SK-N-SH (cell line): Measurements from ENCODE around the gene KRT74. TPM values are rescaled to one million over a fixed set of nuclear protein-coding genes. Genes with fewer than 3 reads are reported as not detected.

ENCODE experiments used
- CTCF ChIA-PET: fragments of 300-600, 350-600 bp; formaldehyde crosslinking; extraction: SDS; loops from one replicate; lab custom pipeline; 2021; lab: Yijun Ruan, JAX
- POLR2A ChIA-PET: fragments of 350-600 bp; sonication (Branson Sonifier 250); formaldehyde crosslinking; extraction: SDS; loops from one replicate; lab custom pipeline; 2020; ENCODE audit warnings: antibody characterized with exemption, inconsistent platforms; lab: Yijun Ruan, JAX
- DNase-seq: peaks from one replicate; pipeline ENCODE4 v3.0.0; 2012
- H2AFZ ChIP-seq: fragments of 200-600 bp; sonication (generic); 2 replicates; pipeline ENCODE4 v1.8.1; 2016; ENCODE audit warnings: antibody characterized with exemption, mild to moderate bottlenecking, low read depth
- H3F3A ChIP-seq: fragments of 200-600 bp; sonication (generic); replicated peaks from 2 replicates; pipeline ENCODE3; 2016; ENCODE audit warnings: antibody characterized with exemption, mild to moderate bottlenecking; ENCODE audit not compliant: insufficient read depth
- H3K27ac ChIP-seq, 2 experiments: fragments of 200-500 bp in 1 of 2; fragments of 200-600 bp in 1 of 2; sonication (Bioruptor generic) in 1 of 2; sonication (generic), shearing (Covaris generic) in 1 of 2; 2 replicates each; pipeline versions ENCODE4 v1.5.1 to v1.6.1; 2014 to 2016; ENCODE audit warnings: low read depth in 2 of 2, inconsistent platforms in 1 of 2, low read length in 1 of 2, mild to moderate bottlenecking in 1 of 2, mixed read lengths in 1 of 2
- H3K27me3 ChIP-seq: fragments of 200-600 bp; sonication (generic), shearing (Covaris generic); 2 replicates; pipeline ENCODE4 v1.6.1; 2016; ENCODE audit warnings: mixed run types; ENCODE audit not compliant: insufficient read depth
- H3K36me3 ChIP-seq, 2 experiments: fragments of 200-500 bp in 1 of 2; fragments of 200-600 bp in 1 of 2; sonication (Bioruptor generic) in 1 of 2; sonication (generic) in 1 of 2; replicated peaks in 1 of 2; 2 replicates each; pipeline versions ENCODE3 to v1.5.1; 2014 to 2016; ENCODE audit warnings: low read length in 1 of 2, mild to moderate bottlenecking in 1 of 2; ENCODE audit not compliant: insufficient read depth in 2 of 2, control insufficient read depth in 1 of 2
- H3K4me1 ChIP-seq, 2 experiments: fragments of 200-500 bp in 1 of 2; fragments of 200-600 bp in 1 of 2; sonication (Bioruptor generic) in 1 of 2; sonication (generic), shearing (Covaris generic) in 1 of 2; 2 replicates each; pipeline versions ENCODE4 v1.5.1 to v1.6.1; 2014 to 2016; ENCODE audit warnings: low read depth in 1 of 2, low read length in 1 of 2, mixed run types in 1 of 2; ENCODE audit not compliant: insufficient read depth in 2 of 2, control insufficient read depth in 1 of 2
- H3K4me2 ChIP-seq: fragments of 200-600 bp; sonication (generic), shearing (Covaris generic); 2 replicates; pipeline ENCODE4 v1.6.1; 2017; ENCODE audit warnings: mixed run types
- H3K4me3 ChIP-seq, 2 experiments: fragments of 200-500 bp in 1 of 2; fragments of 200-600 bp in 1 of 2; sonication (Bioruptor generic) in 1 of 2; sonication (generic), shearing (Covaris generic) in 1 of 2; 2 replicates each; pipeline versions ENCODE4 v1.5.1 to v1.8.1; 2014 to 2016; ENCODE audit warnings: low read depth in 2 of 2, inconsistent platforms in 1 of 2, low read length in 1 of 2, mild to moderate bottlenecking in 1 of 2, mixed read lengths in 1 of 2, moderate library complexity in 1 of 2
- H3K79me2 ChIP-seq: fragments of 200-600 bp; sonication (generic); 2 replicates; pipeline ENCODE4 v1.8.1; 2017; ENCODE audit warnings: mild to moderate bottlenecking; ENCODE audit not compliant: insufficient read depth
- H3K9ac ChIP-seq: fragments of 200-600 bp; sonication (generic); 2 replicates; pipeline ENCODE4 v1.6.1; 2017; ENCODE audit warnings: mixed run types
- H3K9me2 ChIP-seq: fragments of 200-600 bp; sonication (generic); 2 replicates; pipeline ENCODE4 v1.6.1; 2017; ENCODE audit warnings: mixed run types
- H3K9me3 ChIP-seq: fragments of 200-600 bp; sonication (generic); 2 replicates; pipeline ENCODE4 v1.6.1; 2017; ENCODE audit warnings: mixed run types, mild to moderate bottlenecking, moderate library complexity
- H4K20me1 ChIP-seq: fragments of 200-600 bp; sonication (generic); 2 replicates; pipeline ENCODE4 v1.6.1; 2017; ENCODE audit warnings: mild to moderate bottlenecking, mixed run types; ENCODE audit not compliant: insufficient read depth
- CTCF ChIP-seq: fragments of 200-600 bp; sonication (generic); IDR thresholded peaks from 2 replicates; pipeline ENCODE4 v1.6.1; 2017; ENCODE audit warnings: antibody characterized with exemption, mild to moderate bottlenecking, moderate library complexity
- ELF1 ChIP-seq: IDR thresholded peaks from 2 replicates; pipeline ENCODE4 v1.4.0; 2012
- FOSL2 ChIP-seq: IDR thresholded peaks from 2 replicates; pipeline ENCODE4 v1.4.0; 2012; ENCODE audit warnings: low read depth, mild to moderate bottlenecking, moderate library complexity, borderline replicate concordance
- FOXM1 ChIP-seq: IDR thresholded peaks from 2 replicates; pipeline ENCODE4 v1.4.0; 2012; ENCODE audit warnings: low read depth, mild to moderate bottlenecking
- MAX ChIP-seq: IDR thresholded peaks from 2 replicates; pipeline ENCODE4 v1.4.0; 2012; ENCODE audit warnings: low read depth
- PBX3 ChIP-seq: IDR thresholded peaks from 2 replicates; pipeline ENCODE4; 2012
- TCF12 ChIP-seq: IDR thresholded peaks from 2 replicates; pipeline ENCODE4 v1.4.0; 2012
- ZBTB33 ChIP-seq: IDR thresholded peaks from 2 replicates; pipeline ENCODE4 v1.4.0; 2012; ENCODE audit warnings: low read depth, borderline replicate concordance
- WGBS: methylation state at CpG from one replicate; pipeline ENCODE4 v1.1.6; 2017; ENCODE audit warnings: low lambda C conversion rate; 5-methylcytosine and 5-hydroxymethylcytosine counted together
- polyA plus RNA-seq, 3 experiments: library from polyadenylated mRNA; depleted of rRNA; stranded (reverse); fragments of >200 nt; gene quantifications; 2 replicates each; pipeline ENCODE4 v1.2.3, GENCODE V29; 2012

Gene KRT74
- polyA plus RNA-seq, 1 of the 3 experiments (the other 2 are of a cell fraction): not detected

GRCh38 chr12:52622349-52622748 lies 48.7 kb upstream of the KRT74 start (continued):
- TF ChIP-seq CTCF (no peak), ZBTB33 (no peak), FOSL2 (no peak)

GRCh38 chr12:52618866-52619265 lies 45.2 kb upstream of the KRT74 start:
- no peak for TF ChIP-seq TCF12
- Histone ChIP-seq H3K79me2 (no peaks in the 10 kb centered on the region), H3K36me3 (no peaks in the 10 kb centered on the region), H3K9me2 (no peaks in the 10 kb centered on the region), H3K9me3 (no peaks in the 10 kb centered on the region), H3K4me2 (no peak overlapping the region), H3K9ac (no peak overlapping the region), H3F3A (no peaks in the 10 kb centered on the region), H3K27me3 (peaks cover 52% of the 10 kb centered on the region; the same call in 1 of the 2 replicates), H3K4me3 (no peak overlapping the region), H3K27ac (no peak overlapping the region), H4K20me1 (no peaks in the 10 kb centered on the region), H3K4me1 (no peaks in the 10 kb centered on the region), H2AFZ (no peak overlapping the region)
- no peak for DNase-seq
- ChIA-PET POLR2A (no interaction called here), CTCF (interaction anchor here (0.9 kb wide), 1 partner anchor 247 kb away, joined by 3 read pairs; no protein-coding TSS in a partner anchor)
- 19% methylated on average over 2 of the region's 2 CpGs for WGBS

DNA sequence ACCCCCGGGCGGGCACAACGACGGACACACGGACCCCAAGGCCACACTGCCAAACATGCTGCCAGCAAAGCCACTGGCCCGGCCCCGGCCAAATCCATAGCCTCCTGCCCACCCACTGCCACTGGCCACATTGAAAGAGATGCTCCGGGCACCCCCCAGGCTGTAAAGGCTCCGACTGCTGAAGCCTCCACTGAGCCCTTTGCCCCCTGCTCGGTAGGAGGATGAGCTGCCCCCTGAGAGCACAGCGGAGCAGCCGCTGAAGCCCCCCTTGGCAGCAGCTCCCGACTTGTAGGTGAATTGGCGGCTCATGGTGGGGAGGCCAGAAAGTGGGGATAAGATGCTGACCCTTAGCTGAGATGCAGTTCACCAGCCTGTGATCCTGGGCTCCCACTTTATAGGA lies 44.6 kb upstream of the KRT74 start, which contains the start of gene KRT73:
KRT73 (minus strand) TSS at position 344 of the 400 bp plus-strand sequence; CDS start at position 309, 35 bp downstream.
- no peaks in the 10 kb centered on the region for H3F3A ChIP-seq
- TF ChIP-seq TCF12 (no peak), PBX3 (no peak), ELF1 (no peak), MAX (no peak), CTCF (no peak), FOXM1 (no peak)
- ChIA-PET POLR2A (no interaction called here), CTCF (interaction anchor here (0.9 kb wide), 1 partner anchor 247 kb away, joined by 3 read pairs; no protein-coding TSS in a partner anchor)
- no peak within 1 kb of the TSS for H2AFZ ChIP-seq
- peaks cover 58% of the 10 kb centered on the region; the same call in 1 of the 2 replicates for H3K27me3 ChIP-seq
- H3K79me2 ChIP-seq: no peaks in the 10 kb centered on the region
- WGBS: 4% methylated on average over 4 of the region's 14 CpGs
- H3K4me3 ChIP-seq: no peak within 1 kb of the TSS
- no peaks in the 10 kb centered on the region for H3K4me1 ChIP-seq
- H3K9me3 ChIP-seq: no peaks in the 10 kb centered on the region
- no peak within 1 kb of the TSS for H3K4me2 ChIP-seq
- no peak for DNase-seq
- no peak within 1 kb of the TSS for H3K9ac ChIP-seq
- no peaks in the 10 kb centered on the region for H3K9me2 ChIP-seq
- no peaks in the 10 kb centered on the region for H3K36me3 ChIP-seq
- H3K27ac ChIP-seq: no peak within 1 kb of the TSS
- H4K20me1 ChIP-seq: no peaks in the 10 kb centered on the region
